CD8-positive, alpha-beta memory T cell (primary cell): ENCODE results near the gene LCORL. TPM values are rescaled to one million over a fixed set of nuclear protein-coding genes. Genes with fewer than 3 reads are reported as not detected.

Experiments used
- CTCF ChIA-PET: fragments of 350-600 bp; sonication (Branson Sonifier 250); formaldehyde crosslinking; loops from one replicate; lab custom pipeline; 2021; ENCODE audit warnings: antibody characterized with exemption; lab: Charles Lee
- POLR2A ChIA-PET: fragments of 350-600 bp; sonication (Branson Sonifier 250); formaldehyde crosslinking; loops from one replicate; lab custom pipeline; 2021; ENCODE audit warnings: antibody characterized with exemption; lab: Charles Lee
- DNase-seq, 5 donors: peaks; one replicate each; pipeline versions ENCODE4 v3.0.0 to v3.0.0-alpha.2; 2020 to 2022; ENCODE audit warnings: mixed read lengths in 1 of 5
- H3K27ac ChIP-seq: one replicate; pipeline ENCODE4 v1.7.0; 2013; ENCODE audit warnings: low read depth, mild to moderate bottlenecking, low read length, moderate library complexity
- H3K27me3 ChIP-seq: 2 replicates; pipeline ENCODE4 v1.7.0; 2013; ENCODE audit warnings: low read length, mild to moderate bottlenecking; ENCODE audit not compliant: insufficient read depth, poor library complexity, severe bottlenecking
- H3K36me3 ChIP-seq: 2 replicates; pipeline ENCODE4 v1.7.0; 2013; ENCODE audit warnings: mild to moderate bottlenecking, low read length, moderate library complexity; ENCODE audit not compliant: insufficient read depth
- H3K4me1 ChIP-seq: 2 replicates; pipeline ENCODE4 v1.7.0; 2013; ENCODE audit warnings: mild to moderate bottlenecking, low read length, moderate library complexity; ENCODE audit not compliant: insufficient read depth
- H3K4me3 ChIP-seq: 2 replicates; pipeline ENCODE4 v1.7.0; 2013; ENCODE audit warnings: mild to moderate bottlenecking, low read length
- H3K9me3 ChIP-seq: 2 replicates; pipeline ENCODE4 v1.7.0; 2013; ENCODE audit warnings: mild to moderate bottlenecking, low read length
- H3K27ac Mint-ChIP-seq, 8 donors: one replicate each; pipeline ENCODE4 v1.8.0; 2020 to 2021; ENCODE audit warnings: mixed read lengths in 8 of 8, mild to moderate bottlenecking in 6 of 8, inconsistent platforms in 3 of 8, moderate library complexity in 3 of 8
- H3K27me3 Mint-ChIP-seq, 2 donors: one replicate each; pipeline ENCODE4 v1.8.0; 2020 to 2021; ENCODE audit warnings: mixed read lengths in 2 of 2, mild to moderate bottlenecking in 1 of 2, moderate library complexity in 1 of 2
- H3K36me3 Mint-ChIP-seq, 3 donors: one replicate each; pipeline ENCODE4 v1.8.0; 2020 to 2021; ENCODE audit warnings: mixed read lengths in 3 of 3, inconsistent platforms in 1 of 3, mild to moderate bottlenecking in 1 of 3
- H3K4me1 Mint-ChIP-seq, 3 donors: one replicate each; pipeline ENCODE4 v1.8.0; 2020 to 2021; ENCODE audit warnings: mixed read lengths in 3 of 3, inconsistent platforms in 1 of 3, mild to moderate bottlenecking in 1 of 3
- H3K4me3 Mint-ChIP-seq, 7 donors: one replicate each; pipeline ENCODE4 v1.8.0; 2020 to 2021; ENCODE audit warnings: mixed read lengths in 7 of 7, mild to moderate bottlenecking in 6 of 7, moderate library complexity in 4 of 7, inconsistent platforms in 2 of 7
- H3K9me3 Mint-ChIP-seq, 5 donors: one replicate each; pipeline ENCODE4 v1.8.0; 2020 to 2022; ENCODE audit warnings: mixed read lengths in 5 of 5, mild to moderate bottlenecking in 3 of 5, moderate library complexity in 2 of 5, inconsistent platforms in 1 of 5
- polyA plus RNA-seq: library from polyadenylated mRNA; unstranded; fragments of 300-500 nt; fragmentation: Illumina TruSeq; gene quantifications from one replicate; pipeline ENCODE4 v1.2.3, GENCODE V29; 2021
- total RNA-seq, 2 experiments: library from RNA; stranded (reverse); gene quantifications; one replicate each; pipeline ENCODE4 v1.2.3, GENCODE V29; 2021

Gene LCORL
- total and polyA plus RNA-seq, 3 experiments from 2014 or later, result 6.9 to 9.1 (median 7.2) TPM

DNA sequence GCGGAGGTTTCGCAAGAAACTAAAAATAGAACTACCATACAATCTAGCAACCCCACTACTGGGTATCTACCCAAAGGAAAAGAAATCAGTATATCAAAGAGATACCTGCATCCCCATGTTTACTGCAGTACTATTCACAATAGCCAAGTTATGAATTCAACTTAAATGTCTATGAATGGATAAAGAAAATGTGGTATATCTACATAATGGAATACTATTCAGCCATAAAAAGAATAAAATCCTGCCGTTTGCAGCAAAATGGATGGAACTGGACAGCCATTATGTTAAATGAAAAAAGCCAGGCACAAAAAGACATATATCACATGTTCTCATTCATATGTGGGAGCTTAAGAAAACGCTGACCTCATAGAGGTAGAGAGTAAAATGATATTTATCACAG lies 65.3 kb downstream of the LCORL start:
- H3K36me3 ChIP-seq, result no peaks in the 10 kb centered on the region
- Mint-ChIP-seq H3K4me1 (no peaks in the 10 kb centered on the region), H3K4me3 (no peak overlapping the region), H3K27ac (no peak overlapping the region), H3K36me3 (peaks cover 33 to 70% (median 39%) of the 10 kb centered on the region in 3 donors), H3K27me3 (no peaks in the 10 kb centered on the region), H3K9me3 (peaks cover 0 to 2% (median 0%) of the 10 kb centered on the region in 5 donors)
- H3K4me3 ChIP-seq, result no peak overlapping the region
- ChIA-PET POLR2A (no interaction called here), CTCF (no interaction called here)
- no peaks in the 10 kb centered on the region for H3K4me1 ChIP-seq
- H3K27ac ChIP-seq, result no peak overlapping the region
- H3K27me3 ChIP-seq, result no peaks in the 10 kb centered on the region
- DNase-seq, result no peak
- H3K9me3 ChIP-seq, result no peaks in the 10 kb centered on the region

DNA sequence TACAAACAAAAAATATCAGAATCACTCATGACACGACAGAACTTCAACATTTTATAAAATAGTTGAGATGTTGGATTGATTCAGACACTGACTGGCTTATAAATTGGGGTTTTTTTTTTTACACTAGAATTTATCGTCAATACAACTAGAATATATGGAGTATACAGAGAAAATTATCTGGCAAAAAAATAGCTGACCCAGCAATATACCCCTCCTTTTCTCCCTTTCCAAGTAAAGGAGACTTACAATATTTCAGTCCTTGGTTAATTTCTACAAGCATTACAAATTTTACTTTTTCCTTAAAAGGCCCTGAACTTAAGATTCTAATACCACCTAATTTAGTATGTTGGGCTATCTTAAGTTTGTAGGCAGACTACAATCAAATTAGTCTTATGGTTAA lies 76.3 kb downstream of the LCORL start:
- no peak overlapping the region for H3K27ac ChIP-seq
- ChIA-PET CTCF (no interaction called here), POLR2A (no interaction called here)
- no peaks in the 10 kb centered on the region for H3K36me3 ChIP-seq
- no peak overlapping the region for H3K27ac Mint-ChIP-seq
- H3K36me3 Mint-ChIP-seq, result peaks cover 3 to 13% (median 6%) of the 10 kb centered on the region in 3 donors
- H3K27me3 ChIP-seq, result no peaks in the 10 kb centered on the region
- H3K4me3 ChIP-seq, result no peak overlapping the region
- DNase-seq, result no peak
- H3K4me3 Mint-ChIP-seq, result no peak overlapping the region
- H3K4me1 ChIP-seq, result no peaks in the 10 kb centered on the region
- no peaks in the 10 kb centered on the region for H3K9me3 Mint-ChIP-seq
- no peaks in the 10 kb centered on the region for H3K9me3 ChIP-seq
- H3K4me1 Mint-ChIP-seq, result peaks cover 0 to 10% (median 4%) of the 10 kb centered on the region in 3 donors
- H3K27me3 Mint-ChIP-seq, result no peaks in the 10 kb centered on the region

- ChIA-PET CTCF (no interaction called here), POLR2A (no interaction called here)
- no peak overlapping the region for H3K27ac ChIP-seq
- H3K4me3 Mint-ChIP-seq, result no peak overlapping the region
- H3K9me3 Mint-ChIP-seq, result peaks cover 0 to 1% (median 0%) of the 10 kb centered on the region in 5 donors
- H3K4me1 ChIP-seq, result no peaks in the 10 kb centered on the region
- H3K27ac Mint-ChIP-seq, result no peak overlapping the region
- H3K27me3 ChIP-seq, result no peaks in the 10 kb centered on the region
- peaks cover 7 to 13% (median 11%) of the 10 kb centered on the region in 3 donors for H3K36me3 Mint-ChIP-seq
- H3K9me3 ChIP-seq, result no peaks in the 10 kb centered on the region
- H3K36me3 ChIP-seq, result no peaks in the 10 kb centered on the region
- H3K4me1 Mint-ChIP-seq, result peaks cover 0 to 10% (median 0%) of the 10 kb centered on the region in 3 donors
- no peak overlapping the region for H3K4me3 ChIP-seq
- no peaks in the 10 kb centered on the region for H3K27me3 Mint-ChIP-seq
- DNase-seq, result no peak
These were observed 79.8 kb downstream of the LCORL start for GRCh38 chr4:17941731-17942130.

DNA sequence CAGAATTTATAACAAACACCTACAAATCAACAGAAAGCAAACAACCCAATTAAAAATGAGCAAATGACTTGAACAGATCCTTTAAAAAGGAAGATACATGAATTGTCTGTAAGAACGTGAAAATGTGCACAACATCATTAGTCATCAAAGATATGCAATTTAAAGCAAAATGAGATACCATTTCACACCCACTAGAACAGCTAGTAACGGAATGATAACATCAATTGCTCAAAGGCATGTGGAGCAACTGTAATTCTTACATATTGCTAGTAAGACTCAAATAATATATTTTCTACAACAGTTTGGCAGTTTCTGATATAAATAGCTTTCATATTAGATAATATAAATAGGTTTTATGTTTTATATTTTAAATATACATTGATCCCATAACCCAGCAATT lies 82.5 kb downstream of the LCORL start:
- POLR2A ChIA-PET, result no interaction called here
- H3K4me1 Mint-ChIP-seq, result peaks cover 0 to 10% (median 0%) of the 10 kb centered on the region in 3 donors
- H3K4me1 ChIP-seq, result no peaks in the 10 kb centered on the region
- H3K27me3 ChIP-seq, result no peaks in the 10 kb centered on the region
- H3K27ac Mint-ChIP-seq, result peak overlapping the region in 1 of 8 donors; percentile 10
- no peak overlapping the region for H3K4me3 ChIP-seq
- peaks cover 0 to 13% (median 5%) of the 10 kb centered on the region in 5 donors for H3K9me3 Mint-ChIP-seq
- H3K4me3 Mint-ChIP-seq, result no peak overlapping the region
- H3K9me3 ChIP-seq, result no peaks in the 10 kb centered on the region
- H3K36me3 ChIP-seq, result no peaks in the 10 kb centered on the region
- H3K36me3 Mint-ChIP-seq, result peaks cover 14 to 34% (median 20%) of the 10 kb centered on the region in 3 donors
- no peak overlapping the region for H3K27ac ChIP-seq
- CTCF ChIA-PET, result no interaction called here
- H3K27me3 Mint-ChIP-seq, result no peaks in the 10 kb centered on the region
- DNase-seq, result no peak

DNA sequence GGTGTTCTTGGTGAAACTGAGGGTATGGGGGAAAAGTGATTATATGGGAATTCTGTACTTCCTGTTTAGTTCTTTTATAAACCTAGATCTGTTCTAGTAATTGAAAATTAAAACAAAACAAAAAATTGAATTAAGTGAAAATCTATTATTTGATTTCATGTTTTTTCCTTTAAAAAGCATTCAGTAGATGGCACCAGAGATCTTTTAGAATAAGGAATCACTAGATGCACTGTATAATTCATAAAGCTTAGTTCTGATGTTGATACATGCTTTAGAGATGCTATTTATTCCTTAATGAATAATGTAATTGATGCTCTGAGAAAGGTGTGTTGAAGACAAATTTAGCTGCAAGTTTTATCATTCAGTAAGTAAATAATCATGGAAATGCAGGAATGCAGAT lies 87.3 kb downstream of the LCORL start:
- peaks cover 19 to 66% (median 24%) of the 10 kb centered on the region in 3 donors for H3K36me3 Mint-ChIP-seq
- ChIA-PET POLR2A (no interaction called here), CTCF (no interaction called here)
- H3K9me3 Mint-ChIP-seq, result peaks cover 5 to 23% (median 13%) of the 10 kb centered on the region in 5 donors
- no peak for DNase-seq
- H3K27ac Mint-ChIP-seq, result no peak overlapping the region
- Histone ChIP-seq H3K27ac (no peak overlapping the region), H3K36me3 (no peaks in the 10 kb centered on the region), H3K4me1 (no peaks in the 10 kb centered on the region), H3K27me3 (no peaks in the 10 kb centered on the region), H3K9me3 (no peaks in the 10 kb centered on the region), H3K4me3 (no peak overlapping the region)
- no peaks in the 10 kb centered on the region for H3K4me1 Mint-ChIP-seq
- H3K27me3 Mint-ChIP-seq, result no peaks in the 10 kb centered on the region
- no peak overlapping the region for H3K4me3 Mint-ChIP-seq

- Mint-ChIP-seq H3K4me1 (no peaks in the 10 kb centered on the region), H3K9me3 (peaks cover 5 to 23% (median 13%) of the 10 kb centered on the region in 5 donors), H3K27me3 (no peaks in the 10 kb centered on the region), H3K4me3 (no peak overlapping the region), H3K36me3 (peaks cover 16 to 74% (median 22%) of the 10 kb centered on the region in 3 donors), H3K27ac (no peak overlapping the region)
- H3K27me3 ChIP-seq, result no peaks in the 10 kb centered on the region
- POLR2A ChIA-PET, result no interaction called here
- H3K4me3 ChIP-seq, result no peak overlapping the region
- H3K36me3 ChIP-seq, result no peaks in the 10 kb centered on the region
- no peaks in the 10 kb centered on the region for H3K4me1 ChIP-seq
- H3K9me3 ChIP-seq, result no peaks in the 10 kb centered on the region
- DNase-seq, result no peak
- H3K27ac ChIP-seq, result no peak overlapping the region
- CTCF ChIA-PET, result no interaction called here
These were observed 88.4 kb downstream of the LCORL start for GRCh38 chr4:17933126-17933525.

DNA sequence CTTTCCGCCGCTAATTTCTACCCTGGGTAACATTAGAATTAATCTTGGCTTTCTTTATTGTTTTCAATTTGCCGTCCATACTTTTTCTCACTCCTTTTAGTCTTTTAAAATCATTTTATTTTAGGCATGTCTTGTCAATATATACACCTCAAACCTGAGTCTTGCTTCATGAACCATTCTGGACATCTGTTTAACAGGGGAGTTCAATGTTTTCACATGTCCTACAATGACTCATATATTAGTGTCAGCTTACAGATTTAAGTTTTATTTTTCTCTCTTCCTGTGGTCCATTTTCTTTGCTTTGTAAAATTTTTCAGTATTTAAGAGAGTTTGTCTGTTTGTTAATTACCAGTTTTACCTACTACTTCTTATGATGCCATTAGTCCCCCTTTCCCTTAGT lies 89.5 kb downstream of the LCORL start:
- Mint-ChIP-seq H3K27me3 (no peaks in the 10 kb centered on the region), H3K4me1 (no peaks in the 10 kb centered on the region), H3K27ac (no peak overlapping the region), H3K36me3 (peaks cover 16 to 78% (median 24%) of the 10 kb centered on the region in 3 donors), H3K9me3 (peaks cover 5 to 23% (median 13%) of the 10 kb centered on the region in 5 donors), H3K4me3 (no peak overlapping the region)
- no peak for DNase-seq
- no peaks in the 10 kb centered on the region for H3K9me3 ChIP-seq
- H3K4me3 ChIP-seq, result no peak overlapping the region
- ChIA-PET CTCF (no interaction called here), POLR2A (no interaction called here)
- H3K27me3 ChIP-seq, result no peaks in the 10 kb centered on the region
- no peaks in the 10 kb centered on the region for H3K4me1 ChIP-seq
- H3K36me3 ChIP-seq, result no peaks in the 10 kb centered on the region
- no peak overlapping the region for H3K27ac ChIP-seq

GRCh38 chr4:17930256-17930655 lies 91.3 kb downstream of the LCORL start:
- no peaks in the 10 kb centered on the region for H3K4me1 ChIP-seq

More at GRCh38 chr4:17930256-17930655, 91.3 kb downstream of the LCORL start:
- no peak overlapping the region for H3K4me3 ChIP-seq
- no peaks in the 10 kb centered on the region for H3K36me3 ChIP-seq
- peaks cover 16 to 74% (median 23%) of the 10 kb centered on the region in 3 donors for H3K36me3 Mint-ChIP-seq
- no peaks in the 10 kb centered on the region for H3K9me3 ChIP-seq
- no peak overlapping the region for H3K4me3 Mint-ChIP-seq
- ChIA-PET CTCF (no interaction called here), POLR2A (no interaction called here)
- no peak overlapping the region for H3K27ac Mint-ChIP-seq
- no peaks in the 10 kb centered on the region for H3K27me3 Mint-ChIP-seq
- H3K9me3 Mint-ChIP-seq, result peaks cover 5 to 20% (median 9%) of the 10 kb centered on the region in 5 donors
- H3K27me3 ChIP-seq, result no peaks in the 10 kb centered on the region
- H3K27ac ChIP-seq, result no peak overlapping the region
- H3K4me1 Mint-ChIP-seq, result no peaks in the 10 kb centered on the region
- DNase-seq, result no peak
